ENCODE results near the gene IL22RA2.
"Not testable (repeated sequence)": the region's sequence is repeated elsewhere in the genome, so short reads cannot be mapped to it uniquely, and the experiment has no call there.

IL22RA2 gene

GRCh38 chr6:137122612-137123011 is 50.8 kb downstream of the IL22RA2 start:
- DNase-seq (no peak), ATAC-seq (no peak)

GRCh38 chr6:137121401-137121997 is 51.9 kb downstream of the IL22RA2 start:
- ATAC-seq (no peak), DNase-seq (no peak)

GRCh38 chr6:137120748-137121147 is 52.7 kb downstream of the IL22RA2 start:
- no peak for ATAC-seq
- no peak for DNase-seq

- no peak for ATAC-seq
- DNase-seq, result no peak
These were observed 54.0 kb downstream of the IL22RA2 start for GRCh38 chr6:137119196-137120104.

DNA sequence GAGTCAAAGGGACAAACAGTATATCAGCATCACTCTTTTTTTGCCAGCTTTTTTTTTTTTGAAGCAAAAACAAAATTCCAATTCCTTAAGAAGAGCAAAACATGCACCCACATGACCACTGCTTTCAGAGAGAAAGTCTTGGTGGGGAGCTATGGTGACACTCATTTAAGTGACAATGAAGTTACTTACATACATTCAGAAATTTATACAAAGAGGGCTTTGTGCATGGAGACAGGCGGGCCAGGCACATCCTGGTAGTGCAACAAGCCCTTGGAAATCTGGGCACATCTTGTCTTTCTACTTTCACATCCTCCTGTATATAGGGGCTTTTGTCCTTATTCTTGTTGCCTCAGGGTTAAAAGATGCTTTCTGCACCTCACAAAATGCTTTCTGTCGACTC is 55.9 kb downstream of the IL22RA2 start:
- no peak for DNase-seq
- ATAC-seq, result no peak

DNA sequence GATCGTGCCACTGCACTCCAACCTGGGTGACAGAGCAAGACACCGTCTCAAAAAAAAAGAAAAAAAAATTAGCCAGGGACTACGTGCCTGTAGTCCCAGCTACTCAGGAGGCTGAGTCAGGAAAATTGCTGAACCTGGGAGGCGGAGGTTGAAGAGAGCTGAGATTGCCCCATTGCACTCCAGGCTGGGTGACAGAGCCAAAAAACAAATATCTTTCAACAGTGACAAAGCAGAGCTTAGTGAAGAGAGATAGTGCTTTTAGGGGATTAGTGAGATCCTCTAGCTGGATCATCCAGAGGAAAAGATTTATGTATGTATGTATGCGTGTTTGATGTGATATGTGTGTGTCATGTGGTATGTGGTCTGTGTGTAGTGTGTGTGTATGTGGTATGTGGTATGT is 56.6 kb downstream of the IL22RA2 start:
- DNase-seq (no peak), ATAC-seq (no peak)

DNA sequence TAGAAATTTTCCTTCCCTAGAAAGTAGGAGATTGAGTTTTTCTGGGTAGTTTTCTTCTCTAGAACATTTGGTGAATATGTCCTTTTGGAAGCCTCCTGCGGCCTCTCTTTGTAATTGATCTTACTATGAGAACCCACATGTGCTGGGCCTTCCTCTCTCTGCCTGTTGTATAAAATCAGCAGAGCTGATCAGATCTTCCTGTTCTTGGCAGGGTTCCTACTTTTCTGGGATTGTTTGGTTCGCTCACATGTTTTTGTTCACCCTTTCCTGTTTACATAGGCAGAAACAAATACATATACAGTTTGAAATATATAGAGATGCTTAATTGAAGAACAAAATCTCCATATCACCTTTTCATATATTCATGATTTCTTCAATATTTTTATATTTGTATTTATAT is 57.8 kb downstream of the IL22RA2 start:
- DNase-seq (no peak), ATAC-seq (no peak)

GRCh38 chr6:137112067-137112355 is 61.4 kb downstream of the IL22RA2 start:
- no peak for DNase-seq
- no peak for ATAC-seq

DNA sequence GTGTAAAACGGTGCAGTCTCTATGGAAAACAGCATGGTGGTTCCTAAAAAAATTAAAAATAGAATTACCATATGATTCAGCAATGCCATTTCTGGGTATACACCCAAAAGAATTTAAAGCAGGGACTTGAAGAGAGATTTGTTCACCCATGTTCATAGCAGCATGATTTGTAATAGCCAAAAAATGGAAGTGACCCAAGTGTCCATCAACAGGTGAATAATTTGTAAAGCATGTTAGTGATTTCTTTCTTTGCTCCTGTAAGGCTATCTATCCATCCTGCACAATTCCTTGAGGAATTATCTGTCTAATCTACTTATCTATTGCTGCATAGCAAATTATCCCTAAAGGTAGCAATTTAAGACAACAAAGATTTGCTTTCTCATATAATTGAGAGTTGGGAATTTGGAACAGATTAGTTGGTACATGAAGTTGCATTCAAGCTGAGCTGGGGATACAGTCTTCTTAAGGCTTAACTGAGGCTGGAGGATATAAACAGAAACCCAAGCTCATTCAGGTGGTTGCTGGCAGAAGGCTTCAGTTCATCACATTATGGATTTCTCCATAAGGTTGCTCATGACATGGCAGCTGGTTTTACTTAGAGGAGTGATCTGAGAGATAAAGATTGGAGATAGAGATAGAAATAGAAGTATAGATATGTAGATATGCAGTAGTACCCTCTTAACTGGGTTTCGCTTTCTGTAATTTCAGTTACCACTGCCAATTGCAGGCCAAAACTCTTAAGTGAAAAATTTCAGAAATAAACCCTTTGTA is 62.0 kb downstream of the IL22RA2 start:
- no peak for DNase-seq
- ATAC-seq, result no peak

DNA sequence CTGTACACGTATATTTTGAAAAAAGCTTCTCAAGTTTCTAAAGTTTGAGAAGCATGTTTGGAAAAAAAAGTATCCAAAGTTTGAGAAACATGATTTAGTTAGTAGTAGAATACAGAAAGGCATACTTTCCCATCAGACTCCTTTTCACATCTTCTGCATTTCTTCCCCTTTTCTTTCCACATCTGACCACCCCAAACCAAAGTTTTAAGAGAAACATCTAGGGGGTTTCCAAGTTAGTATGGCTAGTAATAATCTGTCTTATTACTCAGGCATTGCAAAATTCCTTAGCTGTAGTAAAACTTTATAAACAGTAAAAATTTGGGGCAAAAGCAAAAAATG is 65.7 kb downstream of the IL22RA2 start:
- ATAC-seq (no peak), DNase-seq (no peak)

GRCh38 chr6:137107047-137107766 is 66.2 kb downstream of the IL22RA2 start:
- not testable (repeated sequence) for ATAC-seq, DNase-seq

DNA sequence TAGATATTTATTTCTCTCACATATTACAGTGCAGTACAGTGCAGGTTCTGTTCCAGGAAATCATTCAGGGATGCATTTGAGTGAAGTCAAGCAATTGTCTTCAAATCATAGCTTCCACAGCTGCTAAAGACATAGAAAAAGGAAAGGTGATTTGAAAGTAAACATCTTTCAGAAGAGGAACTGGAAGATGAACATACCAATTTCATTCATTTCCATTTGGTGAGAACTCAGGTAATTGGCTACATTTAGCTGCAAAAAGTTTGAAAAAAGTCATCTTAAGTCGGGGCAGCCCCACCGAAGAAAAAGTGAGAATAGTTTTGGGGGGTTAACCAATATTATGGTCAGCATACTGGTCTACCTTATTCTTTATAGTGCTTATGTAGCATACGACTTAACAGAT is 67.3 kb downstream of the IL22RA2 start:
- ATAC-seq, result no peak

GRCh38 chr6:137105375-137105774 is 68.1 kb downstream of the IL22RA2 start:
- ATAC-seq, result no peak

More for the DNA sequence above, 67.3 kb downstream of the IL22RA2 start:
- no peak for DNase-seq

GRCh38 chr6:137104926-137105325 is 68.5 kb downstream of the IL22RA2 start:
- DNase-seq, result no peak
- ATAC-seq, result no peak

More at GRCh38 chr6:137105375-137105774, 68.1 kb downstream of the IL22RA2 start:
- DNase-seq, result no peak

- DNase-seq, result peak; percentile 15
These were observed 70.5 kb downstream of the IL22RA2 start for GRCh38 chr6:137102851-137103492.

DNA sequence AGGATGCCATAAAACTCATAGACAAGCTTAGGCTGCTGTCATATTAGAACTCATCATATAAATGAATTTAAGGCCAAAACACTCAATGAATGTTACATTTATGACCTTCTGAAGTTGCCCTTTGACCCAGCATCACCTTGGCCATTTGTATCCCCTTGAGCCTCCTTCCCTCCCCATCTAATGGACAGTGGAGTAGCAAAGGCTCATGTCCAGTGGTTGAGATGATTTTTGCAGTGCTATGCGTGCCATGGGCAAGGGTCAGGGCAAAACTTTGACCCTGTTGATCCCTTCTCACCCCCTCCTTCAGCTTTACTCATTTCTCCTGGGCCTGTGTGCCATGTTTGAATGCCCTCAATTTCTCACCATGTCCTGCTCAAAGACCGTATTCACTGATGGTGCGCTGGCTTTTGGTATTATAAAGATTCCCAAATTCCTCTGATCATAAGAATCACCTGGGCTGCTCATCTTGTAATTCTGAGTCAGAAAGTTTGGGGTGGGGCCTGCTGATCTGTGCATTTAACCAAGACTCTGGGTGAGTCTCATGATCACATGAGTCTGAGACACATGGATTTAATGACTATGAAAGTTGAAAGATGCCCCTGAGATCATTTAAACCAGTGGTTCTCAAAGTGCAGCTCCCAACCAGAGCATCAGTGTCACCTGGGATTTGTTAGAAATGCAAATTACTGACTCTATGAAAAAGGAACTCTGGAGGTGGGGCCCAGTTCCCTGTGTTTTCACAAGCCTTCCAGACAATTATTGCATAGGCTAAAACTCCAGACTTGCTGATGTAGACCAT is 71.2 kb downstream of the IL22RA2 start:
- ATAC-seq, result no peak
- DNase-seq, result no peak

More at GRCh38 chr6:137102851-137103492, 70.5 kb downstream of the IL22RA2 start:
- ATAC-seq, result peak; percentile 88

DNA sequence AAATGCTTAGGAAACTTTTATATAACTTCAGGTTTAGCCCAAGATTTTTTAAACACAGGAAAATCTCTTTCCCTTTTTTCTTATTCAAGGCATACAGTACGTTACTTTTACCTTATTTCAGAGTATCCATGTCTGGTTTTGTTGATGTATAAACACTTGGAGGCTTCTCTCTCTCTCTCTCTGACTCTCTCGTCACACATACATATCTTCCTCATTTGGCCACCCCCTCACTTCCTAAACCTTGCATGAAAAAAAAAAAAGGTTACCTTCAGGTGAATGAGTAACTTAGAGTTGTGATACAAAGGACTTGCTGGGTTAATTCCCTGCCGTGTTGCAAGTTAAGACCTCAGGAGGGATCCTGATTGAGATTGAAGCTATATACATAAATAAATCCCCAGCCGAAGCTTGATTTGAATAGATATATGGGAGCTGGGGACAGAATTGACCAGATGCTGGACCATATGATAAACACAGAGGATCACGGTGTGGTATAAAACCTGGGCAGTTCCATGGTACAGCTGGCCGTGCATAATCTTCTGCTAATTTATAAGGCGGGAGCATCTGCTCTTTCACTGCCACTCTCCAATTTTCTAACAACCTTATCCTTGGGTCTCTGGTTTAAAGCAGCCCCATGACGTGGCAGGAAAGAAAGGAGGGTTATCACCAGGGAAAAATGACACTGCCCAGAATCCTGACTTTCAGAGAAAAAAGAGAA is 73.6 kb downstream of the IL22RA2 start:
- DNase-seq (no peak), ATAC-seq (no peak)

- DNase-seq (no peak), ATAC-seq (no peak)
These were observed 75.9 kb downstream of the IL22RA2 start for GRCh38 chr6:137097526-137097925.

- no peak for ATAC-seq
- no peak for DNase-seq
These were observed 76.4 kb downstream of the IL22RA2 start for GRCh38 chr6:137097057-137097456.

GRCh38 chr6:137095651-137096238 is 77.7 kb downstream of the IL22RA2 start:
- DNase-seq, result no peak

More at GRCh38 chr6:137095651-137096238, 77.7 kb downstream of the IL22RA2 start:
- peak; percentile 59 for ATAC-seq
